Stimulated activated CD4-positive, alpha-beta T cell treated with anti-CD3 and anti-CD28 coated beads, Interleukin-4, amount 100 ng/mL, for 4 hours (primary cell): ENCODE data around the gene UGT3A2.
"Not testable (repeated sequence)": the region's sequence is repeated elsewhere in the genome, so short reads cannot be mapped to it uniquely, and the experiment has no call there.

ENCODE experiments used
- DNase-seq, 2 experiments: peaks; one replicate each; pipeline ENCODE4 v3.0.0-alpha.2; 2020

Gene UGT3A2

GRCh38 chr5:36049949-36050348 lies 16.7 kb downstream of the UGT3A2 start:
- no peak for DNase-seq

GRCh38 chr5:36047384-36048160 lies 19.1 kb downstream of the UGT3A2 start:
- DNase-seq: no peak

GRCh38 chr5:36045895-36046294 lies 20.8 kb downstream of the UGT3A2 start:
- DNase-seq: no peak

DNA sequence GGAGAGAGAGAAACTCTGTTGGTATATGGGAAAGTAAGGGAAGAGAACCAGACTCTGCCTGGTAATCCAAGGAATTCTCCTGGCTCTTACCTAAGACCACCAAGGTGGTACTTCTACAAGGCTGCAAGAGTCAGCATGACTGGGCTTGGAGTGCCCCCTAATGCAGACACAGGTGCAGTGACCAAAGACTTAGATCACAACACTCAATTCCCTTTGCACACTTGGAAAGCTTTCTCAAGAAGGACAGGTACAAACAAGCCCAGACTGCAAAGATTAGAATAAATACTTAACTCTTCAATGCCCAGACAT lies 25.2 kb downstream of the UGT3A2 start:
- DNase-seq: no peak

- no peak for DNase-seq
Observed at GRCh38 chr5:36040651-36041536, 25.8 kb downstream of the UGT3A2 start.

GRCh38 chr5:36035696-36036095 lies 31.0 kb downstream of the UGT3A2 start:
- no peak for DNase-seq

DNA sequence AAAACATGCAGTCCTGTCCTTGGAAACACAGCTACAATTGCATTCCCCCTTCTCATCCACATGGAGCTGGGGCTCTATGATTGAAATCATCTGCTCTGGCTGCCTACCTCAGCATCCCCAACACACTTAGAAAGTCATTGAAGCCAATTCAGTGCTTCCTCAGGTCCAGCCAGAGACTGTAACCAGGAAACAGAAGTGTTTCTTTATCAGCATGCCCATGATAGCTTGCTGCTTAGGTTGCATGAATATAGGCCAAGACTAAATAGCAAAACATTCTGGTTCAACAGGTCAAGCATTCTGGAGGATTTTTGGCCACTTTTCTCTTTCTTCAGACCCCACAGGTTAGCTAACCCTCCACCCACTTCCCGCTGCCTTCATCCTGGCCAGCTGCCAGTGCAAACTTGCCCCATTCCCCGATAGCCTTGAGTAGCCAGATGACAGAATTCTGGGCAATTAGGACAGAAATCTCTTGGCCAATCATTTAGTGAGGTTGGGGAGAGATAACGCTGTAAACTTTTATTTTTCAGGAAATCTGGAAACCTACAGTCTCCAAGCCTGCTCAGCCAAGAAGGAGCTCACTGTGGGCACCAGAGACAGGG lies 32.0 kb downstream of the UGT3A2 start:
- not testable (repeated sequence) for DNase-seq

DNA sequence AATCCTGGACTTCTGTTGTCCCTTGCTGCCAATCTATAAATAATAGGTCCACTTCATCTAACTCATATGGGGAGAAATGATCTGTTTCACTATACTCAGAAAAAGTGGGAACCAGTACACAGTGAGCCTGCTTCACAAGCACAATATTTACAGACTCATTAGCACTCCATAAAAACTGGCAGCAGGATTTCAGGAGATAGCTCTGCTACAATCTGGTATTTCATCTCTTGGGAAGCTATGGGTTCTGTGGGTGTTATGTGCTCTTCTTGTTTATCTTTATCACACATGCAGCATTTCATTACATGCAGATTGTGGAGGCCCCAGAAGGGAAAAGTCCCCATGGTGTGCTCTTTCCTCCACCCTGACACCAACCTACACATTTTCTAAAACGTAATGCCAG lies 33.2 kb downstream of the UGT3A2 start:
- DNase-seq: no peak

GRCh38 chr5:36033047-36033446 lies 33.6 kb downstream of the UGT3A2 start:
- no peak for DNase-seq

GRCh38 chr5:36031223-36031622 lies 35.5 kb downstream of the UGT3A2 start:
- DNase-seq: no peak

DNA sequence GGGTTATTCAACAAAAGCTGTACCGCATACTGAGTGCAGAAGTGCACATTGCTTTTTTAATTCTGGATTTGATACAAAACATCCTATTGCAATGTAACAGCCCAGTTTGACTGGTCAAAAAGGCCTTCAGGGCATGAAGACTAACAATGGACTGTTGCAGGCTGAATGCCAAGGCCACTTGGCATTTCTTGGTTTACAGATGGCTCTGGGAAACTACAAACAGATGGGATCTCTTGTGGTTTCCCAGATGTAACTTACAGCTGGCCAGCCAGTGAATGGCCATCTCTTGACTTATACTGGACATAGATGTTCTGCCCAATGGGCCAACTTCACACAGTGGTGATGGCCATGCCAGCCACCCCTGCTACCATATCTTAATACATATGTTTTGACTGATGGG lies 36.8 kb downstream of the UGT3A2 start:
- no peak for DNase-seq

DNA sequence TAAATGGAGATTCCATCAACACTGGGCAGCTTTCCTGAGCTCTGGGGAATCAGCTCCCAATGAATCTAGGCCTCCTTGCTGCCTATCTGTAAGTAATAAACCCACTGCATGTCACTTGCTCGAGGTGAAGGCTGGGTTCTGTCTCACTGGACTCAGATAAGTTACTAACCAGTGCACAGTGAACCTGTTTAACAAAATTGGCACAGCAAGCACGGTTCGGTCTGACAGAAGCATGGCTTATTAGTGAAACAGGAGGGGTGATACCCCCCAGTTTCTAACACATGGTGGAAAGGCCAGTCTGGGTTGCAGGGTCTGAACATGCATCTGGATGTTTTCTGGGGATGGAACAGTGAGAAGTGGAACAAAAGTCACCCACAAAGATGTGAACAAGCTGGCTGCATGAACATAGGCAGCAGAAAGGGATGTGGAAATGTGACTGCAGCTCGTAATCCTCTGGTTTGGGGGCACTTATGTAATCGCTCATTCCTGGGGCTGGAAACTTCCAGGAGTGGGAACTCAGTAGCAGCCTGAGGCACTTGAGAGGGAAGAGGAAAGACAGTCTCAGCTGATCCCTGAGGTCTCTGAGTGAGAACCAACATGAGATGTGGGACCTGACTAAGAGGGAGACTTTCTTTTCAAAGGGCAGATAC lies 37.7 kb downstream of the UGT3A2 start:
- no peak for DNase-seq

DNA sequence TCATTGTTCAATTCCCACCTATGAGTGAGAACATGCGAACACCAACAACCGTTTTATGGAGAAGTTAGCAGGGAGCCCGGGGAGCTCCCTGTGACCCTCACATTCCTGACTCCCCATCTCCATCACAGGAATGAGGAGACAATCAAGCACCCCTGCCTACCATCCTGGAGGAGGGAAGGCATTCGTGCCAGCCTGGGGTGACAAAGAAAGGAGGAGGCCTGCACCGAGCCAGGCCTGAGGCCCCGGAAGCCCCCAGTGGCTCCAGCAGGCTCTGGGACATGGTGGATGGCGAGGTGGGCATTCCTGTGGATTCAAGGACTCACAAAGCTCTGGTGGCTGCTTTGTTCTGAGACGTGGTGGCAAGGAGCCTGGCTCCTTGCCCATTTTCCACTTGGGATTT lies 39.0 kb downstream of the UGT3A2 start:
- no peak for DNase-seq

GRCh38 chr5:36026706-36027465 lies 39.8 kb downstream of the UGT3A2 start:
- DNase-seq: no peak

DNA sequence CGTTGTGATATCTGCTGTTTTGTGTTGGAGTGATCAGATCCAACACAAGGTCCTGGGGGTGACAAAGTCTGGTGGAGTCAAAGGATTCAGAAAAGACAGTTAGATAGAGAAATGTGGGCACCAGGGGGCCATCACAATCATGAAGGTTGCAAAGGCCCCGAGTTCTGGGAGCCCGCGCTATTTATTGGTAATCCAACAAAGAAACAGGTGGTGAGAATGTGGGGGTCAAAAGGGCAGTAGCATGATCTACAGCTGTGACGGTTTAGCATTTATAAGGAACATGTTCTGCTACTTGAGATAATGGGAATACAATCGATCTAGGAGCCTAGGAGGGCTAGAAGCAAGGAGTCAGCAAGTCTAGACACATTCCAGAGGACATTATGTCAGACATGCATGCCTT lies 44.4 kb downstream of the UGT3A2 start:
- not testable (repeated sequence) for DNase-seq

DNA sequence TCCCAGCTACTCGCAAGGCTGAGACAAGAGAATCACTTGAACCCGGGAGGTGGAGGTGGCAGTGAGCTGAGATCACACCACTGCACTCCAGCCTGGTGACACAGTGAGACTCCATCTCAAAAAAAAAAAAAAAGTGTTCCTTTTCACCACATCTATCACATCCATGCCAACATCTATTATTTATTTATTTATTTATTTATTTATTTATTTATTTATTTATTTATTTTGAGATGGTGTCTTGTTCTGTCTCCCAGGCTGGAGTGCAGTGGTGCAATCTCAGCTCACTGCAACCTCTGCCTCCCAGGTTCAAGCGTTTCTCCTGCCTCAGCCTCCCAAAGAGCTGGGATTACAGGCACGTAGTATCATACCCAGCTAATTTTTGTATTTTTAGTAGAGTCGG lies 47.1 kb downstream of the UGT3A2 start:
- not testable (repeated sequence) for DNase-seq

- DNase-seq: no peak
Observed at GRCh38 chr5:36017622-36018021, 49.1 kb downstream of the UGT3A2 start.

DNA sequence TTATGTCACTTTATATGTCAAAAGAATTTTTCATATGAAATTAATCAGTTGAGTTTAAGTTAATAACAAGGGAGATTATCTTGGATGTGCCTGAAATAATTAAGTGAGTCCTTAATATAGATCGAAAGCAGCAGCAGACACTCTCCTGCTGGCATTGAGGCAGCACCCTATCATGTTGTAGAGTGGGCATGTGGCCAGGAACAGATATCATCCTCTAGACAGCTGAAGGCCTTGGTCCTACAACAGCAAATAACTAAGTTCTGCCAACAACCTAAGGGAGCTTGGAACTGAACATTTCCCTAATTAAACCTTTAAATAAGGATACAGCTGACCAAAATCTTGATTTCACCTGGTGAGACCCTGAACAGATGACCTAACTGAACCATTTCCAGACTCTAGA lies 49.7 kb downstream of the UGT3A2 start:
- no peak for DNase-seq

- no peak for DNase-seq
Observed at GRCh38 chr5:36013182-36013581, 53.5 kb downstream of the UGT3A2 start.

GRCh38 chr5:36009698-36010097 lies 57.0 kb downstream of the UGT3A2 start:
- no peak for DNase-seq

GRCh38 chr5:36007366-36007765 lies 59.3 kb downstream of the UGT3A2 start:
- DNase-seq: no peak

GRCh38 chr5:36006163-36006562 lies 60.5 kb downstream of the UGT3A2 start:
- no peak for DNase-seq

- no peak for DNase-seq
Observed at GRCh38 chr5:36001032-36001431, 65.7 kb downstream of the UGT3A2 start.
